CD4-positive, alpha-beta memory T cell (primary cell): ENCODE results near the gene LPP. TPM values are rescaled to one million over a fixed set of nuclear protein-coding genes. Genes with fewer than 3 reads are reported as not detected.
A peak's percentile ranks its signal among the peaks of the same experiment; 100 is the strongest.

ENCODE experiments used
- CTCF ChIA-PET: fragments of 350-600 bp; sonication (Branson Sonifier 250); formaldehyde crosslinking; loops from one replicate; lab custom pipeline; 2021; ENCODE audit warnings: inconsistent platforms; ENCODE audit not compliant: partially characterized antibody; lab: Charles Lee
- POLR2A ChIA-PET: fragments of 350-600 bp; sonication (Branson Sonifier 250); formaldehyde crosslinking; loops from one replicate; lab custom pipeline; 2021; ENCODE audit not compliant: partially characterized antibody; lab: Charles Lee
- DNase-seq, 5 donors: peaks; one replicate each; pipeline versions ENCODE4 v3.0.0 to v3.0.0-alpha.2; 2020 to 2022; ENCODE audit warnings: mixed read lengths in 1 of 5
- H3K27ac ChIP-seq: one replicate; pipeline ENCODE4 v1.7.0; 2013; ENCODE audit warnings: low read depth, low read length
- H3K27me3 ChIP-seq: 2 replicates; pipeline ENCODE4 v1.7.0; 2013; ENCODE audit warnings: mild to moderate bottlenecking, low read length, moderate library complexity; ENCODE audit not compliant: insufficient read depth
- H3K36me3 ChIP-seq: 2 replicates; pipeline ENCODE4 v1.7.0; 2013; ENCODE audit warnings: mild to moderate bottlenecking, low read length, moderate library complexity; ENCODE audit not compliant: insufficient read depth
- H3K4me1 ChIP-seq: 2 replicates; pipeline ENCODE4 v1.7.0; 2013; ENCODE audit warnings: mild to moderate bottlenecking, low read length, moderate library complexity; ENCODE audit not compliant: insufficient read depth
- H3K4me3 ChIP-seq, 2 donors: one replicate each; pipeline ENCODE4 v1.7.0; 2013; ENCODE audit warnings: low read length in 2 of 2, mild to moderate bottlenecking in 1 of 2
- H3K9me3 ChIP-seq, 2 donors: one replicate each; pipeline ENCODE4 v1.7.0; 2013; ENCODE audit warnings: low read length in 2 of 2, control low read depth in 1 of 2; ENCODE audit not compliant: control insufficient read depth in 1 of 2
- H3K27ac Mint-ChIP-seq, 7 donors: one replicate each; pipeline ENCODE4 v1.8.0; 2020 to 2021; ENCODE audit warnings: mixed read lengths in 7 of 7, mild to moderate bottlenecking in 6 of 7, inconsistent platforms in 3 of 7, moderate library complexity in 3 of 7
- H3K27me3 Mint-ChIP-seq, 2 donors: one replicate each; pipeline ENCODE4 v1.8.0; 2020 to 2021; ENCODE audit warnings: mixed read lengths in 2 of 2
- H3K36me3 Mint-ChIP-seq, 2 donors: one replicate each; pipeline ENCODE4 v1.8.0; 2020 to 2021; ENCODE audit warnings: mixed read lengths in 2 of 2, inconsistent platforms in 1 of 2, mild to moderate bottlenecking in 1 of 2
- H3K4me1 Mint-ChIP-seq, 4 donors: one replicate each; pipeline ENCODE4 v1.8.0; 2020 to 2021; ENCODE audit warnings: mixed read lengths in 4 of 4, mild to moderate bottlenecking in 1 of 4
- H3K4me3 Mint-ChIP-seq, 8 donors: one replicate each; pipeline ENCODE4 v1.8.0; 2020 to 2021; ENCODE audit warnings: mixed read lengths in 8 of 8, mild to moderate bottlenecking in 7 of 8, moderate library complexity in 6 of 8, inconsistent platforms in 3 of 8
- H3K9me3 Mint-ChIP-seq, 8 donors: one replicate each; pipeline ENCODE4 v1.8.0; 2020 to 2021; ENCODE audit warnings: mixed read lengths in 8 of 8, mild to moderate bottlenecking in 5 of 8, inconsistent platforms in 3 of 8, moderate library complexity in 1 of 8
- intact Hi-C: fragments of 100-400 bp; cut with micrococcal nuclease; formaldehyde crosslinking; loops from one replicate; pipeline ENCODE4 v1.15.1; 2023
- polyA plus RNA-seq, 2 donors: library from polyadenylated mRNA; unstranded; fragments of 300-500 nt; fragmentation: Illumina TruSeq; gene quantifications; one replicate each; pipeline ENCODE4 v1.2.3, GENCODE V29; 2021
- total RNA-seq, 2 experiments: library from RNA; stranded (reverse); gene quantifications; one replicate each; pipeline ENCODE4 v1.2.3, GENCODE V29; 2021

Gene LPP
- total and polyA plus RNA-seq, 4 experiments from 2014 or later: 10.4 to 27.2 (median 24.7) TPM

DNA sequence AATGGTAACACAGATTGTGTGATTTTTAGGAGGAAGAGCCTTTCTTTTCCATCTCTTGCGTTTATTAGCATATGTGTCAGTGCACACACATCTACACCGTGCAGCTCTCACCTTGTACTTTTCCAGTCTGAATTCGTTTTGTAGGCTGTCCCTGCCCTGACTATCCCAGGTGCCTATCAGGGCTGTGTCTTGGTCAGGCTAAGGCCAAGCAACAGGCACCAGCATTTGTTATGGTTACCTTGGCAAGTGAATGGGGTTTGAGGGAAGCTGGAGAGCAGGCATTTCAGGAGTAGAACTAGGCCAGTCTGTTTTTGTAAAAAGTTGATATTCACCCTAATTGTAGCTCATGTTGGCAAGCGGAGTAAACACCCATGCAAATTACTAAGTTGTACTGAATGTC lies 528.4 kb downstream of the LPP start:
- H3K9me3 ChIP-seq: no peaks in the 10 kb centered on the region
- no peaks in the 10 kb centered on the region for H3K36me3 ChIP-seq
- H3K27me3 Mint-ChIP-seq: no peaks in the 10 kb centered on the region
- peak overlapping the region in 1 of 7 donors; percentile 25 for H3K27ac Mint-ChIP-seq
- intact Hi-C loops: no loop called here
- no peak overlapping the region for H3K4me3 ChIP-seq
- no peak overlapping the region for H3K4me3 Mint-ChIP-seq
- CTCF ChIA-PET: interaction anchor here (1.0 kb wide), 1 partner anchor 942 kb away, joined by 3 read pairs; no protein-coding TSS in a partner anchor
- no peaks in the 10 kb centered on the region for H3K4me1 ChIP-seq
- POLR2A ChIA-PET: no interaction called here
- no peak for DNase-seq
- no peaks in the 10 kb centered on the region for H3K9me3 Mint-ChIP-seq
- H3K36me3 Mint-ChIP-seq: peaks cover 0 to 16% of the 10 kb centered on the region in 2 donors
- no peak overlapping the region for H3K27ac ChIP-seq
- H3K27me3 ChIP-seq: no peaks in the 10 kb centered on the region
- peaks cover 6 to 19% (median 14%) of the 10 kb centered on the region in 4 donors for H3K4me1 Mint-ChIP-seq

DNA sequence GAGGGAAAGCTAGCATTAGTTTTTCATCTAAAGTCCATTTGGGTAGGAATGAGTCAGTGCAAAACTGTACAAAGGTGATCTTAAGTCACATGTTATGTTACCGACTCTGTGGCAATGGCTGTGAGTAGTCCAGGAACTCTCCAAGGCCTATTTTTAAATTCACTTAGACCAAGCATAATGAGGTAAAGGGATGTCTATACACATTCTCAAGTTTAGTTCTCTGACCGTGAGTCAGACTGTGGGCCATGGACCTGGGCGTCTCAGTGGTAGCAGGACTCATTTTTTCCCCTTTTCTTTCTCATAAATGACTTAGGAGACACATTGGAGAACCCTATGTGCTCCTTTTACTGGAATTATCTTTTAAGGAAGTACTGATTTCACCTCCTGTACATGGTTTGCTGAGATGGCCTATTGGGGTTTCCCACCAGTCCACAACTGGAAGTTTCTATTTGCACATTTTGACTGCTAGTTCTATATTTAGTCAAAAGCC lies 529.1 kb downstream of the LPP start:
- H3K36me3 ChIP-seq: no peaks in the 10 kb centered on the region
- H3K27me3 ChIP-seq: no peaks in the 10 kb centered on the region
- Mint-ChIP-seq H3K27ac (no peak overlapping the region), H3K36me3 (peaks cover 0 to 13% of the 10 kb centered on the region in 2 donors), H3K4me1 (peaks cover 6 to 19% (median 14%) of the 10 kb centered on the region in 4 donors), H3K4me3 (no peak overlapping the region), H3K9me3 (no peaks in the 10 kb centered on the region), H3K27me3 (no peaks in the 10 kb centered on the region)
- intact Hi-C loops: no loop called here
- H3K9me3 ChIP-seq: no peaks in the 10 kb centered on the region
- POLR2A ChIA-PET: no interaction called here
- no peak overlapping the region for H3K27ac ChIP-seq
- no peak overlapping the region for H3K4me3 ChIP-seq
- no peak for DNase-seq
- no peaks in the 10 kb centered on the region for H3K4me1 ChIP-seq
- CTCF ChIA-PET: no interaction called here

DNA sequence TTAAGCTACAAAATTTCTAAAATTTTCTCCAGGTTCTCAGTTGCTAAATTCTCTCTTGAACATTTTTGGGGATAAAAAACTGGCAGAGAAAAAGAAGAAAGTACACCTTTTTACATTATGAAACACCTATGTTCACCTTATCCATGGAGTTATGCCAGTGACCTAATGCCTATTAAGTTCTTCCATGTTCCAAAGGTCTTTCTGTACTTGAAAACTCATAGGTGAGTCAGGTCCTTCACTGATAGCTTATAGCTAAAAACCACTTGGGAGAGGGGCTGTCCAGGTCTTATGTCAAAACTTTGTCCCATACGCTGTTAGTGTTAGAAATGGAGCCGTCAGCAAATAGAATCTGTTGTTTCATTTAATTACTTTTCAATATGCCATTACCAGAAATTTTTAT lies 530.3 kb downstream of the LPP start:
- H3K36me3 Mint-ChIP-seq: peaks cover 0 to 13% of the 10 kb centered on the region in 2 donors
- peaks cover 6 to 29% (median 13%) of the 10 kb centered on the region in 4 donors for H3K4me1 Mint-ChIP-seq
- ChIA-PET POLR2A (no interaction called here), CTCF (no interaction called here)
- H3K27me3 ChIP-seq: no peaks in the 10 kb centered on the region
- no peaks in the 10 kb centered on the region for H3K27me3 Mint-ChIP-seq
- H3K9me3 ChIP-seq: no peaks in the 10 kb centered on the region
- no peak overlapping the region for H3K4me3 ChIP-seq
- no peak overlapping the region for H3K4me3 Mint-ChIP-seq
- no peak overlapping the region for H3K27ac ChIP-seq
- H3K27ac Mint-ChIP-seq: no peak overlapping the region
- intact Hi-C loops: no loop called here
- DNase-seq: no peak
- H3K36me3 ChIP-seq: no peaks in the 10 kb centered on the region
- no peaks in the 10 kb centered on the region for H3K4me1 ChIP-seq
- H3K9me3 Mint-ChIP-seq: no peaks in the 10 kb centered on the region

DNA sequence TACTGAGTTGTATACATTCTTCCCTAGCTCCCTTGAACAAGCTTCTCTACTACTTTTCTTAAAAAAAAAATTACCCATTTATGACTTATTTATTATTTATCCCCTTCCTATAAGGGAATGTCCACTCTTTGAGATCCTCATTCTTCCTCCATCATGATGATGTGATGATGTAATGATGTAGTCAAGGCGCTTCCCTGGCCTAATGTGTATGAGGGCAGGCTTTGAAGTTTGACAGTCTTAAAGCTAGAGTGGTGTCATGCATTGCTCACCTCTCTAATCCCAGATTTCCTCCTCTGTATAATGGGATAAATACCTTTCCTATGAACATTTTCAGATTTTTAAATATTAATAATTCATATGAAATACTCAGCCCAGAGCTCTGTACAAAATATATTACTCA lies 531.8 kb downstream of the LPP start:
- Histone ChIP-seq H3K27me3 (no peaks in the 10 kb centered on the region), H3K4me1 (no peaks in the 10 kb centered on the region), H3K9me3 (no peaks in the 10 kb centered on the region), H3K4me3 (no peak overlapping the region), H3K27ac (no peak overlapping the region), H3K36me3 (no peaks in the 10 kb centered on the region)
- intact Hi-C loops: no loop called here
- Mint-ChIP-seq H3K36me3 (peaks cover 0 to 8% of the 10 kb centered on the region in 2 donors), H3K4me3 (no peak overlapping the region), H3K9me3 (no peaks in the 10 kb centered on the region), H3K27ac (no peak overlapping the region), H3K27me3 (no peaks in the 10 kb centered on the region), H3K4me1 (peaks cover 5 to 29% (median 13%) of the 10 kb centered on the region in 4 donors)
- ChIA-PET POLR2A (no interaction called here), CTCF (interaction anchor here (0.9 kb wide), 1 partner anchor 945 kb away, joined by 3 read pairs; no protein-coding TSS in a partner anchor)
- DNase-seq: no peak

DNA sequence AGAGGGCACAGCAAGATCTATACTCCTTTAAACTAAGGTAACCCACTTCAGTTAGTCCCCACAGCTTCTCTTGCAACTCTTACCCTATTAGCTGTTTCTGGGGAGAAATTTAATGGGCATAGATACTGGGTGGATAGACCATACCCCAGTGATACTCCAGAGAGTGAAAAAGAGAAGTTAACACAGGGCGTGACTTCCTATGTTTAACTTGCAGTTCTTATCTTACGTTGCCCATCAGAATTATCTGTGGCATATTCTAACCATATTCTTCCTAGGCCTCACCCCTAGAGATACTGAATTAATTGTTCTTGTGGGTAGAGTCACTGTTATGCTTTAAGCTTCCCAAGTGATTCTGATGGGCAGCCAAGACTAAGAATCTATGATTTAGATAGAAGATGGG lies 532.4 kb downstream of the LPP start:
- ChIA-PET CTCF (interaction anchor here (0.9 kb wide), 1 partner anchor 63 kb away, joined by 3 read pairs; no protein-coding TSS in a partner anchor), POLR2A (no interaction called here)
- Mint-ChIP-seq H3K4me3 (peak overlapping the region in 1 of 8 donors; percentile 46), H3K4me1 (peaks cover 6 to 29% (median 13%) of the 10 kb centered on the region in 4 donors), H3K27me3 (no peaks in the 10 kb centered on the region), H3K27ac (peak overlapping the region in 2 of 7 donors; percentile 5 to 40), H3K36me3 (peaks cover 0 to 8% of the 10 kb centered on the region in 2 donors), H3K9me3 (no peaks in the 10 kb centered on the region)
- Histone ChIP-seq H3K27me3 (no peaks in the 10 kb centered on the region), H3K9me3 (no peaks in the 10 kb centered on the region), H3K27ac (no peak overlapping the region), H3K4me3 (no peak overlapping the region), H3K4me1 (no peaks in the 10 kb centered on the region), H3K36me3 (no peaks in the 10 kb centered on the region)
- no peak for DNase-seq
- intact Hi-C loops: no loop called here

DNA sequence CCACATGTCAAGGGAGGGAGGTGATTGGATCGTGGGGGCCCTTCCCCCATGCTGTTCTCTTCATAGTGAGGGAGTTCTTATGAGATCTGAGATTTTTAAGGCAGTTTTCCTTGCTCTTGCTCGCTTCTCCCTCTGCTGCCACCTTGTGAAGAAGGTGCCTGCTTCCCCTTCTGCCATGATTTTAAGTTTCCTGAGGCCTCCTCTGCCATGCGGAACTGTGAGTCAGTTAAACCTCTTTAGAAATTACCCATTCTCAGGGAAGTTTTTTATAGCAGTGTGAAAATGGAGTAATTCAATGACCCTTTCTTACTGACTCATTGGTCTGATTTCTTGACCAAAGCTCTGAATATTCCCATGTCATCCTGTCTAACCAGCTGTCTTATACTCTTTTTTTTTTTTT lies 533.4 kb downstream of the LPP start:
- Mint-ChIP-seq H3K9me3 (no peaks in the 10 kb centered on the region), H3K27ac (no peak overlapping the region), H3K4me1 (peaks cover 4 to 29% (median 13%) of the 10 kb centered on the region in 4 donors), H3K36me3 (peaks cover 0 to 8% of the 10 kb centered on the region in 2 donors), H3K4me3 (no peak overlapping the region), H3K27me3 (no peaks in the 10 kb centered on the region)
- intact Hi-C loops: no loop called here
- H3K27ac ChIP-seq: no peak overlapping the region
- H3K27me3 ChIP-seq: no peaks in the 10 kb centered on the region
- H3K4me1 ChIP-seq: no peaks in the 10 kb centered on the region
- POLR2A ChIA-PET: no interaction called here
- H3K9me3 ChIP-seq: no peaks in the 10 kb centered on the region
- CTCF ChIA-PET: no interaction called here
- no peak overlapping the region for H3K4me3 ChIP-seq
- no peaks in the 10 kb centered on the region for H3K36me3 ChIP-seq
- DNase-seq: no peak

DNA sequence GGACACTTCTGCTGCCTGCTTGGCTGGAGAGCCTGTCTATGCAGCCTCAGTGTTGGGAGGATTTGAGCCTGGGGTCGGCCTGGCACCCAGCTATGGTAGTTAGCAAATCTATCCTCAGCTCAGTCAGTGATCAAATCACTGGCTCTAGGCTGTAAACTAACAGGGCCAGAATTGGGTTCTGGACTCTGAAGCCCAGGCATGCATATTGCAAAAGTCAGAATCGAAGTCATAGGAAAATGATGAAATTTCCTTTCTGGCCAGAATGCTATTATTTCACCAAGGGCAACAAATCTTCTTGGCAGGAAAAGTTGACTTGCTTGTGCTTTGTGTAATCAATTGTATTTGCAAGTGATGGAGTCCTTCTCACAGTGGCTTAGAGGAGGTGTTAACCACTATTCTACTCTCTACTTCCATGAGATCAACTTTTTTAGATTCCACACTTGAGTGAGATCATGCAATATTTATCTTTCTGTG lies 535.2 kb downstream of the LPP start:
- Mint-ChIP-seq H3K36me3 (peaks cover 0 to 8% of the 10 kb centered on the region in 2 donors), H3K4me1 (peaks cover 4 to 29% (median 14%) of the 10 kb centered on the region in 4 donors), H3K27ac (no peak overlapping the region), H3K4me3 (no peak overlapping the region), H3K27me3 (no peaks in the 10 kb centered on the region), H3K9me3 (no peaks in the 10 kb centered on the region)
- H3K4me1 ChIP-seq: no peaks in the 10 kb centered on the region
- H3K27ac ChIP-seq: no peak overlapping the region
- H3K27me3 ChIP-seq: no peaks in the 10 kb centered on the region
- H3K4me3 ChIP-seq: no peak overlapping the region
- ChIA-PET CTCF (interaction anchor here (1.0 kb wide), 1 partner anchor 949 kb away, joined by 4 read pairs; no protein-coding TSS in a partner anchor), POLR2A (no interaction called here)
- intact Hi-C loops: no loop called here
- DNase-seq: no peak
- H3K9me3 ChIP-seq: no peaks in the 10 kb centered on the region
- H3K36me3 ChIP-seq: no peaks in the 10 kb centered on the region
